ENCODE results near the gene SLC30A2. TPM values are rescaled to one million over a fixed set of nuclear protein-coding genes. Genes with fewer than 3 reads are reported as not detected.

Gene SLC30A2
- total RNA-seq, 6 donors from 2014 or later: 0.09 to 0.27 (median 0.15) TPM; not detected in 3

- H3K4me3 ChIP-seq: no peak overlapping the region
- TF ChIP-seq CTCF (IDR thresholded peaks at IDR 0.05) (no peak), EP300 (IDR thresholded peaks at IDR 0.05) (no peak), POLR2AphosphoS5 (IDR thresholded peaks at IDR 0.05) (no peak), POLR2A (IDR thresholded peaks at IDR 0.05) (no peak)
- no peaks in the 10 kb centered on the region for H3K27me3 ChIP-seq
- no peaks in the 10 kb centered on the region for H3K36me3 ChIP-seq
- 65 to 68% methylated on average over 8 of the region's 8 CpGs for WGBS, 2 donors
- peaks cover 0 to 13% (median 3%) of the 10 kb centered on the region in 4 donors for H3K4me1 ChIP-seq
- DNase-seq (no peak), ATAC-seq (ENCODE audit: low FRiP score in 2 of 2) (no peak)
- no peak overlapping the region for H3K27ac ChIP-seq
- H3K9me3 ChIP-seq: no peaks in the 10 kb centered on the region
Measured at GRCh38 chr1:26078286-26079177, 32.6 kb upstream of the SLC30A2 start.

GRCh38 chr1:26077524-26077923 is 31.6 kb upstream of the SLC30A2 start:
- TF ChIP-seq EP300 (IDR thresholded peaks at IDR 0.05): no peak
- no peak for TF ChIP-seq CTCF (IDR thresholded peaks at IDR 0.05)
- TF ChIP-seq POLR2A (IDR thresholded peaks at IDR 0.05): no peak
- no peak for TF ChIP-seq POLR2AphosphoS5 (IDR thresholded peaks at IDR 0.05)
- H3K9me3 ChIP-seq: no peaks in the 10 kb centered on the region
- no peaks in the 10 kb centered on the region for H3K27me3 ChIP-seq
- no peak overlapping the region for H3K4me3 ChIP-seq
- DNase-seq (no peak), ATAC-seq (ENCODE audit: low FRiP score in 2 of 2) (no peak)
- H3K4me1 ChIP-seq: peaks cover 0 to 13% (median 3%) of the 10 kb centered on the region in 4 donors
- no peaks in the 10 kb centered on the region for H3K36me3 ChIP-seq
- WGBS, 2 donors: 96 to 100% methylated on average over 1 of the region's 1 CpG
- H3K27ac ChIP-seq: no peak overlapping the region

DNA sequence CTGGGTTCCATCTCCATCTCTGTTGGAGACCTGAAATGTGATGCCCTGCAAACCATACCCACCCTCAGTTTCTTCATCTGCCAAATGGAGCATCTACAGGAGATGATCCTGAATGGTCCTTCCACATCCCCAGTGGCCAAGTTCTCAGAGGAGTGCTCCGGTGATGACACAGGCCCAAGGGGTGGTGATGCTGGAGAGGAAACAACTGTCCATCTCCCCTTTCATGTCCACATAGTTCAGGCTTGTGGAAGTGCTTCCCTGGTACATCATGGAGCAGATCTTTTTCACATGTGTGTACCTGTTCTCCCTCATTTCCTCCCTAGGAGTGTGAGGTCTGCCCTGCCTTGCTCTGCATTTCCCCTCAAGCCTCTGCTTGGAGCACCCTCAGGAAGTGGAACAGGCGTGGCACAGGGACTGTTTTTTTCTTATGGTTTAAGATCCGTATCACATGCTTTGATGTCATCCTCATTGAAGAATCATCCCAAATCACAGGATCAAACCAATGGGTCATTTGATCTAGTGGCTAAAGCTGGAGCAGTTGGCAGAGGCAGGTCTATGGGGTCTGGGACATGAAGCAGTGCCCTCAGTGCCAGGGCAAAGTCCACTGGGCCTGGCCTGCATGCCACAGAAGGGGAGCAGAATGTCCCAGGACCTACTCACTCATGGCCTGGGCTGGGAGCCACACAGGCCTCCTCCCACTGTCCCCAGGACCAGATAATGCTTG is 29.7 kb upstream of the SLC30A2 start:
- Histone ChIP-seq H3K9me3 (no peaks in the 10 kb centered on the region), H3K4me1 (peaks cover 0 to 12% (median 3%) of the 10 kb centered on the region in 4 donors), H3K27me3 (no peaks in the 10 kb centered on the region), H3K36me3 (no peaks in the 10 kb centered on the region), H3K4me3 (no peak overlapping the region), H3K27ac (no peak overlapping the region)
- DNase-seq: no peak
- TF ChIP-seq POLR2AphosphoS5 (IDR thresholded peaks at IDR 0.05) (peak in 1 of 2 donors; percentile 14), POLR2A (IDR thresholded peaks at IDR 0.05) (no peak), EP300 (IDR thresholded peaks at IDR 0.05) (no peak), CTCF (IDR thresholded peaks at IDR 0.05) (no peak)
- ATAC-seq (ENCODE audit: low FRiP score in 2 of 2): peak in 1 of 2 donors; percentile 54
- 55 to 62% methylated on average over 3 of the region's 3 CpGs for WGBS, 2 donors

DNA sequence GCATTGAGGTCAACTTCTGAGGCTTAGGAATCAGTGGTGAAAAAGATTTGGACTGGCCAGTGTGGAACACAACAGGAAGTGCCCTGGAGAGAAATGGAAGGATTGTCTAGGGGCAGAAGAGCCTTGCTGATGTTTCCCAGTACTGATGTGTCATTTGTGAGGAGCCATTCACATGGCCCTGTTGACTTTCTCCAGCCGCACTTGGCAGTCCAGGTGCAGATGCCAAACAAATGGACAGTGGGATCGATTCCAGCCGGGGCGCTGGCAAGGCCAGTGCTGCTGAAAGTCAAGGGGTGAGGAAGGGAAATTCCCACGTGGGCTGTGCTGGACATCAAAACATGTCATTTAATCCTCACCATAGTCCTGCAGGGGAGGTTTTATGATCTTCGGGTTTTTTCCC is 26.4 kb upstream of the SLC30A2 start:
- no peaks in the 10 kb centered on the region for H3K36me3 ChIP-seq
- DNase-seq: no peak
- ATAC-seq (ENCODE audit: low FRiP score in 2 of 2): no peak
- peaks cover 0 to 3% (median 0%) of the 10 kb centered on the region in 4 donors for H3K4me1 ChIP-seq
- no peak overlapping the region for H3K4me3 ChIP-seq
- H3K9me3 ChIP-seq: no peaks in the 10 kb centered on the region
- H3K27me3 ChIP-seq: no peaks in the 10 kb centered on the region
- no peak for TF ChIP-seq EP300 (IDR thresholded peaks at IDR 0.05)
- TF ChIP-seq POLR2AphosphoS5 (IDR thresholded peaks at IDR 0.05): no peak
- no peak for TF ChIP-seq CTCF (IDR thresholded peaks at IDR 0.05)
- no peak for TF ChIP-seq POLR2A (IDR thresholded peaks at IDR 0.05)
- no peak overlapping the region for H3K27ac ChIP-seq
- WGBS, 2 donors: 53 to 55% methylated on average over 6 of the region's 6 CpGs

Data from upper lobe of left lung (tissue), 6 donors.